NCI-H2107 (cell line): ENCODE data around the gene REN.

ENCODE experiments used
- DNase-seq: peaks from one replicate; lab custom pipeline; 2025; lab: John Stamatoyannopoulos, UW

Gene REN

GRCh38 chr1:204166219-204166618 lies at the start of gene REN:
Gene REN (minus strand): TSS chr1:204166337. CDS start chr1:204166293, 44 bp downstream.
- DNase-seq, result no peak

GRCh38 chr1:204213668-204214662 lies 47.8 kb upstream of the REN start, which contains the start of gene GOLT1A:
Gene GOLT1A (minus strand): TSS chr1:204213988. CDS start chr1:204213906, 82 bp downstream.
- DNase-seq, result no peak

GRCh38 chr1:204212715-204213114 lies 46.6 kb upstream of the REN start:
- no peak for DNase-seq

DNA sequence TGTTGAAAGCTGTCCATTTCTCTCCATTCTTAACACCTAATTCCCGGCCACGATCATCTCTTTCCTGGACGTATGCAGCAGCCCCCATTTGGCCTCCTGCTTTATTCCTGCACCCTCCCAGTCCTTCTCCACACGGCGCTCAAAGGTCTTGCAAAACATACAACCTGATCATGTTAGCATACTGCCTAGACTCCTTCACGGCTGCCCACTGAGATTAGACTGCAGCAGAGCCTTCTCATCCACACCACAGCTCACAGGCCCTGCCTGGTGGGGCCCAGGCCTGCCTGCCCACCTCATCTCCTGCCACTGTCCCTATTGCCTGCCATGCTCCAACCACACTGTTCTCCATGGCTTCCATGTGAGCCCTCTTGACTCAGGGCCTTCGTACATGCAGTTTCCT lies 44.9 kb upstream of the REN start:
- no peak for DNase-seq

DNA sequence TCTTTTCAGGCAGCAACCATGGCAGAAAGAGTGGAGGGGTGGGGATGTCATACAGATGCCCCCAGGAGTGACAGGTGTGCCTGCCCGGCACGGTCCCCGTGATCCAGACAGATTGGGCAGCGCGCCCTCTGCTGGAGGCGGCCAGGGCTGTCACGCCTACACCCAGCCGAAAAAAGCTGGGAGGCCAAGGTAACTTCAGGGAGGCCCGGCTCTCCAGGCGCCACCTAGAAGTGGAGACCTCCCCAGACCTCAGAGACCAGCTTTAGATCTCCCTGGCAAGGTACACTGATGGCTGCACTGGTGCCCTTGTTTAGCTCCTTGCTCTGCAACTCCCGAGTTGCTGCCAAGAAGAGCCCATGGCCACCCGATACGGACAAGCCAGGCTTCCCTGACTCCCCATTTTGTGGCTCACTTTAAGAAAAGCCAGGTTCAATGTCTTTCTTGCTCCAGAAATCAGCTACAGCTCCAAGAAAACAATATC lies 41.0 kb upstream of the REN start:
- peak; percentile 38 for DNase-seq

DNA sequence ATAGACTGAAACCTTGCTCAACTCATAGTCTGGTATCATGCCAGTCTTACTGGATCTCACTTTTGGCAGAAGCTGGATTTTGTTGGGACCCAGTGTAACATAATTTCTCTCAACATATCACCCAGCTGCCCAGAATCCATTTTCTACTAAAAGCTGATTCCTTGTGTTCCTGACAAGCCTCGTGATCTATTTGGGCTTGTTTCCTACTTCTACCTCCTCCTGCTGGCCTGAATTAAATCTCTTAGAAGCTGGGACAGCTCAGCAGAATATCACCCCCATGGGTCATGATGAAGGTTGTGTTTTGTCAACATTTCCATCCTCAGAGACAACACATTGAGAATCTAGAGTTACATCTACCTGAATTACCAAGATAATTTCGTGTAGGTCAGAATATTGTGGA lies 40.0 kb upstream of the REN start:
- no peak for DNase-seq

- no peak for DNase-seq
These were observed 39.3 kb upstream of the REN start for GRCh38 chr1:204205486-204205885.

DNA sequence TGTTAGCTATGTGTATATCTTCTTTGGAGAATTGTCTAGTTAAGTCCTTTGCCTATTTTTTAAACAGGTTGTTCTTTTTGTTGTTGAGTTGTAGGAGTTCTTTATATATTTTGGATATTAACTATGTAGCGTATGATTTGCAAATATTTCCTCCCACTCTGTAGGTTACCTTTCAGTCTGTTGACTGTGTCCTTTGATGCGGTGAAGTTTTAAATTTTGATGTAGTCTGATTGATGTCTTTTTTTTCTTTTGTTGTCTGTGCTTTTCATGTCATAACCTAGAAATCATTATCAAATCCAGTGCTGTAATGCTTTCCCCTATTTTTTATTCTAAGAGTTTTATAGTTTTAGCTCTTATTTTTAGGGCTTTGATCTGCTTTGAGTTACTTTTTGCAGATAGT lies 38.8 kb upstream of the REN start:
- DNase-seq, result no peak

GRCh38 chr1:204203206-204203767 lies 37.1 kb upstream of the REN start:
- no peak for DNase-seq

DNA sequence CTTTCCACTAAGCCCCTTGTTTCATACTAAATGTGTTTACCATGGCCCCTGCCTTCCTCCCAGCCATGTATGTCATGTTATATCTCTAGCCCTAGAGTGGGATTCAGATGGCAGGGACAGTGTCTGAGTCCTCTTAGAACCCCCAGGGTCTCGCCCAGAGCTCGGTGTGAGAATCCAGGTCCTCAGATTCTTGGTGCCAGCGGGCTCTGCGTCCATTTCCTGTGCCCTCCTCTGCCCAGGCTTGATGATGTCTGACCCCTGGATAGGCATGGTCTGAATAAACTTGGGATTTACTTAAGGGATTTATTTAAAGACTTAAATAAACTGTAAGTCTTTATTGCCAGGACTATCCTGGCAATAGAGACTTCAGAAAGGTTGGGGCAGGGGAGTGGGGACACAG lies 36.3 kb upstream of the REN start:
- DNase-seq, result no peak

GRCh38 chr1:204201348-204202040 lies 35.4 kb upstream of the REN start:
- no peak for DNase-seq

DNA sequence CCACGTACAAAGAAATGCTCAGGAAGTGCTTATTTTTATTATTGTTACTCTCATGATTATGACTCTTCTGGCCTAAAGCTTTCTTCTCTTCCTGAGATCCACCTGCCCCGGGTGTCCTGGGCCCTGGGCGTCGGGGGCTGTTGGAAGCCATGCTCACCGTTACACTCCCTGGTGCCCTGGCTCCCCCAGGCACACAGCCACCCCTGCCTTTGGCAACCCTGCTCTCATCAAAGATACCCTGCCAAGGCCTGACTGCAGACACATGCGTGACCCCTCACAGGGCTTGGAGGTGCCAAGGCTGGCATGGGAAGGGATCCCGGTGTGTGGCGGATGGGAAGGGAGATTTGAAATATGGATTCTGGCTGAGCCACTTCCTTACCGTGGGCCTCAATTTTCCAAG lies 33.4 kb upstream of the REN start:
- no peak for DNase-seq

GRCh38 chr1:204198348-204199340 lies 32.5 kb upstream of the REN start:
- peak; percentile 53 for DNase-seq

- DNase-seq, result no peak
These were observed 30.9 kb upstream of the REN start for GRCh38 chr1:204197068-204197467.

DNA sequence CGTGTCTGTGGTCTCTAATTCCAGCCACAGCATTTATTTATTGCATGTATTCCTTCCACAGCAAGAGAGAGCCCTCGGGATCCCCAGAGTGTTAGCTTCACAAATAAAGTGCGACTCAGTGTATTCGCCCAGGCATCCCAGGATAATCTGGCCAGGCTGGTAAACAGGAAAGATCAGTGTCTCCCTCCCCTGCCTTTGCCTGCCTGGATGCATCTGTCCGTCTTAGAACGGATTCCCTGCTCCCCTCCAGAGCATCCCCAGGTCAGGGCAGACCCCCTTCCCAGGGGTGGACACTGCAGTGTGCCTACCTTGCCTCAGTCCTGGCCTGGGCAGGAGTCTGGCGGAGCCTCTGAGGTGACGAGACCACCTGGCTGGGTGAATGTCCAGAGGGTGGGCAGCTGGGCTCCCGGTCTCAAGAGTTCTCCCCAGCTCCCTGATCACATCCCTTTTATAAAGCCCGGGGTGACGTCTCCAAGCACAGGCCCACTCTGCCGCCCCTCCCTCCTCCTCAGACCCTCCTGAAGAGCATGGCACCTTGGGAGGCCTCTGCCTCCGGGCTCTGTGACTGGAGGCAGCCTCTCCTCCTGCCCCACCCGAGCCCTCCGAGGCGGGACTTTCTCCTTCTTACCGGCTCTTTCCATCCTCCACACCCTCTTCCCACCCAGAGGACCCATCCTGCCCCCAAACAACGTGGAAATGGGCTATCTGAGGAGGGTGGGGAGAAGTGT lies 30.1 kb upstream of the REN start, which contains the start of gene KISS1:
TSS of gene KISS1 (minus strand) at position 424 of the 728 bp plus-strand sequence. CDS start 3,615 bp downstream, outside the sequence.
- no peak for DNase-seq

GRCh38 chr1:204194771-204195170 lies 28.6 kb upstream of the REN start:
- no peak for DNase-seq

GRCh38 chr1:204194080-204194479 lies 27.9 kb upstream of the REN start:
- DNase-seq, result no peak

DNA sequence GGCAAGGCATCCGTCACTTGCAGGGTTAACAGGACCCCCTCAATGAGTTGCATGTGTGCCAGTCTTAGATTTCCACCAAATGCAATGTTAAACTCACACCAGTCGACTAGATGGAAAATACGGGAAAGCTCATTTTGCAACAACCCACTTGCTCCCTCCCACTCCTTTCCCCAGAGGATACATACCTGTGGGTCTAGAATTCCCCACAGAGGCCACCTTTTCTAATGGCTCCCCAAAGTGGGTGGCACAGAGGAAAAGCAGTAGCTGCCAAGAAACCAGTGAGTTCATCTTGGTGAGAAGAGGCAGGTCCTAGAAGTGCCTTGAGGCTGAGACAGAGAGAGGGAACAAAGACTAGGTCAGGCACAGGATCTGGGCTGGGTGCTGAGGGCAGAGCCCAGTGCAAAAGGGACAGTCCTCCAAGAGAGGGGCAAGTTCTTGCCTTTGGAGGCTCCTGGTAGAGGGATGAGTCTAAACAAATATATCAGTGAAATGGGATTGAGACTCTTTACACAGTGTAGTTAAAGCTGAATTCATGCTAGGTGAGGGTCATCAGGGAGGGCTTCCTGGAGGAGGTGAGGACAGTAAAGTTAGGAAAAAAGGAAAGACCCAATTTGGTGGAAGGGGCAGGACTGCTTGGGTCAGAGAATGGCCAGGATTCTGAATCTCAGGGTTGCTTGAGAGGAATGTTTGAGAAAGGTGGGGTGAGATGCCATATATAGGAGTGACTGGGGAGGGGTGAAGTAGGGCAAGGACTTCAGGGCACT lies 26.6 kb upstream of the REN start:
- DNase-seq, result no peak

GRCh38 chr1:204192046-204192445 lies 25.9 kb upstream of the REN start:
- DNase-seq, result peak; percentile 76

DNA sequence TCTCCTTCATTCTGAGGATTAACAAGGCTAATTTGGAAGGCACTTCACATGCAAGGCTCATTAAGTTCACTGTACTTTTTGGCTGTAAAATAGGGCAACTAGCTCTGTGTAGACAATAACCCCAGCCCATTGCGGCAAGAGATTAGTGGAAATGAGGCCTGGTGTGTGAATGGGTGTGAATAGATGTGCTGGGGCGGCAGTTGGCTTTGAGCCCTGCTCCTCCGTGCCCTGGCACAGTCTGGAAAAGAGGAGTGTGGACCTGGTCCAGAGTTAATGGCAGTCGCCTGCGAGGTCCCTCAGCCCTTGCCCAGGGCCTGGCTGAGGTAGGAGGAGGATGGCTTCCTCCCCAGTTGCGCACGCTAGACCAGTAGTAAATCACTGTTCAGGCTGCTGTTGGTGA lies 25.3 kb upstream of the REN start:
- DNase-seq, result no peak
